Mucosa of stomach (tissue), 1 donor: ENCODE results near the gene RAB1A.

Source experiments
- H3K27me3 ChIP-seq: one replicate; pipeline ENCODE4 v1.7.0; 2013; ENCODE audit warnings: mild to moderate bottlenecking, low read length; ENCODE audit not compliant: control insufficient read depth, insufficient read depth
- H3K36me3 ChIP-seq: one replicate; pipeline ENCODE4 v1.7.0; 2013; ENCODE audit warnings: low read length; ENCODE audit not compliant: control insufficient read depth, insufficient read depth
- H3K4me1 ChIP-seq: one replicate; pipeline ENCODE4 v1.7.0; 2013; ENCODE audit warnings: mild to moderate bottlenecking, low read length; ENCODE audit not compliant: control insufficient read depth, insufficient read depth
- H3K4me3 ChIP-seq: one replicate; pipeline ENCODE4 v1.7.0; 2013; ENCODE audit warnings: low read length
- H3K9ac ChIP-seq: one replicate; pipeline ENCODE4 v1.7.0; 2013; ENCODE audit warnings: mild to moderate bottlenecking, low read length, moderate library complexity
- H3K9me3 ChIP-seq: one replicate; pipeline ENCODE4 v1.7.0; 2013; ENCODE audit warnings: mild to moderate bottlenecking, low read length, moderate library complexity; ENCODE audit not compliant: control insufficient read depth
- donor health status: Pancreatic carcinoma.

The RAB1A gene

DNA sequence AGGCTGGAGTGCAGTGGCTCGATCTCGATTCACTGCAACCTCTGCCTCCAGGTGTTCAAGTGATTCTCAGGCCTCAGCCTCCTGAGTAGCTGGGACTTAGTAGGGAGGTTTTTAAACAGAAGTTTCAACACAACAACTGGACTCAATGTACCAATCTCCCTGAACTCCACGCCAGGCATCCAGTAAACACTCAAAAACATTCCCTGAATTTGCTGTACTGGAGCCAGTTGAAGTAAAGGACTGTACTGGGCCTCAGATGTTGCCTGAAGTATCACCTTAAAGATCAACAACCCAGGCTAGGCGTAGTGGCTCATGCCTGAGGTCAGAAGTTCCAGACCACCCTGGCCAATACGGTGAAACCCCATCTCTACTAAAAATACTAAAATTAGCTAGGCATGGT, 22.4 kb downstream of the RAB1A start:
- H3K4me3 ChIP-seq, result no peak overlapping the region
- H3K36me3 ChIP-seq, result no peaks in the 10 kb centered on the region
- H3K27me3 ChIP-seq, result no peaks in the 10 kb centered on the region
- H3K9me3 ChIP-seq, result no peaks in the 10 kb centered on the region
- no peak overlapping the region for H3K9ac ChIP-seq
- H3K4me1 ChIP-seq, result peaks cover 18% of the 10 kb centered on the region

DNA sequence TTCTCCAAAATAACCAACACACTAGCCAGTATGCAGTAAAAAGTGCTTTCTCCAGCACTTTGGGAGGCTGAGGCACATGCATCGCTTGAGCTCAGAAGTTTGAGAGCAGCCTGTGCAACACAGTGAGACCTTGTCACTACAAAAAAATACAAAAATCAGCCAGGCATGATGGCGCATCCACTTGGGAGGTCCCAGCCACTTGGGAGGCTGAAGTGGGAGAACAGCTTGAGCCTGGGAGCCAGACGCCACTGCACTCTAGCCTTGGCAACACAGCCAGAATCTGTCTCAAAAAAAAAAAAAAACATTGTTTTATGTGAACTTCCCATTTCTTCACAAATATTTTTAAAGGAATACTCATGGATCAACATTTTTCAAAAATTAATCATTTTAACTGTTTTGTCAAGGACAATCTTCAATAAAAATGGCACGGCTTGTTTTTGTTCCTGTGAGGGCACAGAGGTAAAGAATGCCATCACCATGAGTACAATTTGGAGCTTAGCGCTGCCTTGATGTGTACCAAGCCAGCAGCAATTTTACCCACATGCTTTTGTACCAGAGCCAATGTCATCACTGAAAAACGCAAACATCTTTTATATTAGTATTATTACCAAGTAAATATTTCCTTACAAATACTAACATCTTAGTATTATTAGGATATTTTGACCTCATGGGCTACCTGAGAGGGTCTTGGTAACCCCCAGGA, 26.7 kb downstream of the RAB1A start:
- Histone ChIP-seq H3K27me3 (no peaks in the 10 kb centered on the region), H3K9ac (no peak overlapping the region), H3K4me1 (no peaks in the 10 kb centered on the region), H3K4me3 (no peak overlapping the region), H3K9me3 (no peaks in the 10 kb centered on the region), H3K36me3 (no peaks in the 10 kb centered on the region)

DNA sequence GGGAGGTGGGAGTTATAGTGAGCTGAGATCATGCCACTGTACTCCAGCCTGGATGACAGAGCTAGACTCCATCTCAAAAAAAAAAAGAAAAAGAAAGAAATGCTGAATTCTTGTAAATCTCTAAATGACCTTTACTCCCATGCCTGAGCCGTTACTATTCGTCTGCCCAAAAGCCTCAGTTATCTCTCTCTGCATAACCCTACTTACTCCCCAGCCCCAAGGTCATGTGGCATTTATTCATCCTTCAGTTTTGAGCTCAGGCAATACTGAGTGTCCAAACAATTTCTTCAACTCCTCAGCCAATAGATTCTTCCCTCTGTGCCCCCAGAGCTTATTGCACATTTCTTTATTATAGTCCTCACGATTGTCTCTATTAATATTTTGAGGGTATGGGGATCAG, 28.8 kb downstream of the RAB1A start:
- no peaks in the 10 kb centered on the region for H3K4me1 ChIP-seq
- H3K27me3 ChIP-seq, result no peaks in the 10 kb centered on the region
- no peak overlapping the region for H3K4me3 ChIP-seq
- no peaks in the 10 kb centered on the region for H3K9me3 ChIP-seq
- H3K9ac ChIP-seq, result no peak overlapping the region
- no peaks in the 10 kb centered on the region for H3K36me3 ChIP-seq

DNA sequence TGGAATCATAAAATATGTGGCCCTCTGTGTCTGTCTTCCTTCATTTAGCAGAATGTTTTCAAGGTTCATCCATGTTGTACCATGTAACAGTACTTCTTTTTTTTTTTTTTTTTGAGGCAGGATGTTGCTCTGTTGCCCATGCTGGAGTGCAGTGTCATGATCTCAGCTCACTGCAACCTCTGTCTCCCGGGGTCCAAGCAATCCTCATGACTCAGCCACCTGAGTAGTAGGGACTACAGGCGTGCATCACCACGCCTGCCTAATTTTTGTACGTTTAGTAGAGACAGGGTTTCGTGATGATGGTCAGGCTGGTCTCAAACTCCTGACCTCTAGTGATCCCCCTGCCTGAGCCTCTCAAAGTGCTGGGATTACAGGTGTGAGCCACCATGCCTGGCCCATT, 31.2 kb downstream of the RAB1A start:
- no peaks in the 10 kb centered on the region for H3K9me3 ChIP-seq
- H3K27me3 ChIP-seq, result no peaks in the 10 kb centered on the region
- no peak overlapping the region for H3K4me3 ChIP-seq
- no peaks in the 10 kb centered on the region for H3K36me3 ChIP-seq
- H3K9ac ChIP-seq, result no peak overlapping the region
- no peaks in the 10 kb centered on the region for H3K4me1 ChIP-seq

DNA sequence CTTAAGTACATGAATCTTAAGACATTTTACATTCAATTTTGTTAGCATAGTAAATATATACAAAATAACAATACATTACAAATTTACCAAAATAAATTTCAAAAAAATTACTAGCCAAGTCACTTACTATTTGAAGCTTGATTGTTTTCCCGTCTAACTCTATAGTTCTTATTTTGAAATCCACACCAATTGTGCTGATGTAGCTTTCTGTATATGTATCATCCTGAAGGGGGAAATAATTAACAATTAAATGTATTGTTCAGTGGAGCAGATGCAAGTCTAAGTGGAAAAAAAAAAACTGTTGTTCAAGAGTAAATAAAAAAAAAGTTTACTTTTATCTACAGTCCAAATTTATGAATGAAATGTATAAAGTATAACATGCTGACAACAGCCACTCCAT, 32.1 kb downstream of the RAB1A start:
- H3K9me3 ChIP-seq, result no peaks in the 10 kb centered on the region
- no peak overlapping the region for H3K4me3 ChIP-seq
- H3K4me1 ChIP-seq, result no peaks in the 10 kb centered on the region
- no peaks in the 10 kb centered on the region for H3K36me3 ChIP-seq
- H3K9ac ChIP-seq, result no peak overlapping the region
- no peaks in the 10 kb centered on the region for H3K27me3 ChIP-seq

DNA sequence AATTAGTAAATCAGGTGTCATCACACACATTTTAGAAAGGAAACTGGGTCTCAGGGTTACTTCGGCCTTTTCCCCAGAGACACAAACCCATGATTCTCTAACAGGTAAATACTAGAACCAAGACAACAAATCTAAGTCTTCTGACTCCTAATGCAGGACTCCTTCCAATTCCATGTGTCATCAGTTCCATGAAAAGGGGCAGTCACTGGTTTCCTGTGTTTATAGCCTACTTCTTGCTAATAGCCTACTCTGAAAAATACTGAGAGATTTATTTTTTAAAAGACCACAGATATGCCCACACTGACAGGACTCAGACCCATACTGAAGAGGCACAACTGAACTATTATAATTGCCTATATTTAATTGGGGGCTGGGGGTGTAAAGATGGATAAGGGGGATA, 33.0 kb downstream of the RAB1A start:
- Histone ChIP-seq H3K27me3 (no peaks in the 10 kb centered on the region), H3K4me3 (no peak overlapping the region), H3K36me3 (no peaks in the 10 kb centered on the region), H3K9ac (no peak overlapping the region), H3K9me3 (no peaks in the 10 kb centered on the region), H3K4me1 (no peaks in the 10 kb centered on the region)

DNA sequence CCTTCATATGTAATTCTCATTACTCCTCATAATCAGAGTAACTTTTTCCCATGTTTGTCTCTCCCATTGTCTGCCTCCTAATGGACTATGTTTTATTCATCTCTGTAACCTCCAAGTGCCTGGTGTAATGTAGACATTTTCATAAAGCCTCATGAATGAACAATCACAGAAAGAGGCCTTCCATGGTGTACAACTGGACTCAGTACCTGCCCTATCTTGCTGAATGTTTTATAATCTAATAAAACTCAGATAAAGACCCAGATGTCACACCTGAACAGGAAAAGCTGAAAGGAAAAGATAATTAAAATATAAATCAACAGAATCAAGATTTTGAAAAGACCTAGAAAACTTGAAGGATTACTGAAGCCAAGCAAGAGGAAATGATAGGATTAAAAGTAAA, 36.7 kb downstream of the RAB1A start:
- Histone ChIP-seq H3K36me3 (no peaks in the 10 kb centered on the region), H3K9ac (no peak overlapping the region), H3K27me3 (no peaks in the 10 kb centered on the region), H3K9me3 (no peaks in the 10 kb centered on the region), H3K4me1 (no peaks in the 10 kb centered on the region), H3K4me3 (no peak overlapping the region)

DNA sequence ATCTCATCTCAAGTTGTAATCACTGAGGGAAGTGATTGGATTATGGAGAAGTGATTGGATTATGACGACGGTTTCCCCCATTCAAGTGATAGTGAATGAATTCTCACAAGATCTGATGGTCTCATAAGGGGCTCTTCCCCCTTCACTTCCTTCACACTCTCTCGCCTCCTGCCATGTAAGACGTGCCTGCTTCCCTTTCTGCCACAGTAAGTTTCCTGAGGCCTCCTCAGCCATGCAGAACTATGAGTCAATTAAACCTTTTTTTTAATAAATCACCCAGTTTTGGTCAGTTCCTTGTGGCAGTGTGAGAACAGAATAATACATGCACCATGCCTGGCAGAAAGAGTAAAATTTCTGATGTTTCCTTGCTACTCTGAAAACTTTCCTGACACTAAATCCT, 37.1 kb downstream of the RAB1A start:
- no peaks in the 10 kb centered on the region for H3K36me3 ChIP-seq
- H3K4me3 ChIP-seq, result no peak overlapping the region
- no peak overlapping the region for H3K9ac ChIP-seq
- H3K27me3 ChIP-seq, result no peaks in the 10 kb centered on the region
- no peaks in the 10 kb centered on the region for H3K4me1 ChIP-seq
- H3K9me3 ChIP-seq, result no peaks in the 10 kb centered on the region

DNA sequence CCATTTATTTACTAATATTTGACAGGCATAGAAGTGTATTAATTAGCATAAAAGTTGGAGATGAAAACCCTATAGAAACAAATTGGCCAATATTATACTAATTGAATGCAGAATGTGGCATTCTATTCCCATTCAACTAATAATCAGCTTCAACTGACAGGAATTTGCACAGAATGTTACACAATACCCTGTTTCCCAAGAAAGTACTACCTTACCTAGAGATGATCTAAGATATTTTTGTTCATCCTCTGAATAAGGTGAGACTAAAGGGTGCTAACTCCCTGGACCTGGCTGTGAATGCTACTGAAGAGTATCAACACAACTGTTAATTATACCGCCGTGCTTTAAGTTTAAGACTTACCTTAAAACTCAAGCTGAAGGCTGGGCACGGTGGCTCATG, 44.8 kb downstream of the RAB1A start:
- no peaks in the 10 kb centered on the region for H3K27me3 ChIP-seq
- no peaks in the 10 kb centered on the region for H3K36me3 ChIP-seq

DNA sequence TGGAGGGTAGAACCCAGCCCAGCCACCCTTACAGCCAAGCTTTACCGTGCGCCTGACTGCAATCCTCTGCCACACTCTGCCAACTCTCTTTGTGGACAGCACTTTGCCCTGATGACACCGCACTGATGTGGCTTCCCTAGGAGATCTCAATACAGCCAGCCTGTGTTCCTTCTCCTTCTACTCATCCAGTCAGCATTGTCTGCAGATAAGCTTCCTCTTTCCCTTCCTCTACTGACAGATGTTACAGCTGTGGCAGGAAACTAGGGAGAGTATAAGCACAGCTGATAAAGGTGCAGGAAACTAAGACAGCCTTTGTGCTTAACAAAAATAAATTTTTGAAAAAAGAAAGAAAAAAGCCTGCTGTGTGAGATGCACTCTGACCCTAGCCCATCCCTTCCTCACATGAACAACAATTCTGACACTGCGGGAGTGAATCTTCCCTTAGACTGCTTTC, 48.6 kb downstream of the RAB1A start:
- Histone ChIP-seq H3K27me3 (no peaks in the 10 kb centered on the region), H3K9ac (no peak overlapping the region), H3K4me1 (peaks cover 13% of the 10 kb centered on the region), H3K4me3 (no peak overlapping the region), H3K9me3 (no peaks in the 10 kb centered on the region), H3K36me3 (no peaks in the 10 kb centered on the region)

More for the DNA sequence above, 44.8 kb downstream of the RAB1A start:
- Histone ChIP-seq H3K9ac (no peak overlapping the region), H3K4me1 (no peaks in the 10 kb centered on the region), H3K9me3 (no peaks in the 10 kb centered on the region), H3K4me3 (no peak overlapping the region)

DNA sequence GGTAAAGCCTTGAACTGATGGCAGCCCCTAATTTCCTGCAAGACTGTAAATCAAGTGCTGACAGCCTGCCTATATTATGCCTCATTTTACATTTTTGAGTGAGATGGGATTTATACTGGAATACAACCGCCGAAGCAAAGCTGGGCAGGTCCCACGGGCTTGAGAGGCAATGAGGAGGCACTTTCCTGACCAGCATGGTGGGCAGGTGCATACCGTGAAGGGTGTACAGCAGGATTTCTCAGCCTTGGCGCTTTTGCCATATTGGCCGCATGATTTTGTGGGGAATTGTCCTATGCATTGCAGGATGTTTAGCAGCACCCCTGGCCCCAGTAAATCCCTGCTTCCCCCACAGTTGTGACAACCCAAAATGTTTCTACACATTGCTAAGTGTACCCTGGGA, 50.9 kb downstream of the RAB1A start:
- Histone ChIP-seq H3K4me3 (no peak overlapping the region), H3K9ac (no peak overlapping the region), H3K27me3 (no peaks in the 10 kb centered on the region), H3K9me3 (no peaks in the 10 kb centered on the region), H3K36me3 (no peaks in the 10 kb centered on the region), H3K4me1 (peaks cover 28% of the 10 kb centered on the region)

DNA sequence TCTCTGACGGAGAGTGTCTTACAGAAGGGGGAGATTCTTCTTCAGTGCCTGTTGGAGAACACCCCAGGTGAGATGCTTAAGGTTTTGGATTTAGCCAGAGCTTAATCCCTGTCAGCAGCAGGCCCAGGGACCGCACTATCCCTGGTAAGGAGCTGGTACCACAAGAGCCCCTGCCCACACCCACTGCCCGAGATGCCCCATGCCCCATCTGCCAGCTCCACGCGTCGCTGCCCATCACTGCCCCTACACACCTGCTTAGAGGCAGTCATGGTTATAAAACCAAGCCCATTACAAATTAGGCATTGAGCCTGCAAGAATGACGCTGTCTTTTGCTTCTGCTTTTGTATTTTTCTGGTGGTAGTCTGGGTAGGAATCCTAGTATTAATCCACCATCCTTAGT, 52.0 kb downstream of the RAB1A start:
- Histone ChIP-seq H3K4me3 (no peak overlapping the region), H3K27me3 (no peaks in the 10 kb centered on the region), H3K9ac (no peak overlapping the region), H3K9me3 (no peaks in the 10 kb centered on the region), H3K36me3 (no peaks in the 10 kb centered on the region), H3K4me1 (peaks cover 28% of the 10 kb centered on the region)

DNA sequence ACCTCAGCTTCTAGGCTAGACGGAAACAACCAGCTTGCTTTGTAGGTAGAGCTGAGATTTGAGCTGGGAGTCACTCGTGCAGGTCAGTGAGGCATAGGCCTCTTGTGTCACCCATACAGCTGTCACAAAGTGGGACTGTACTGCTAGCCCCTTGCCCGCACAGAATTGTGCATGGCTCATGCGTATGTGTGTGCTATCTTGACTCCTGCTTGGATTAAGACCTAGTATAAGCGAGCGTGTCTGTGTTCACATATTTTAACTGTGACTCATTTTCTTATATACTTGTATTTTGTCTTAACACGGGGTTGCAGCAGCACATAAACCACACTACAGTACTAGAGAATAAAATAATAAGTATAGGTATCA, 53.6 kb downstream of the RAB1A start:
- Histone ChIP-seq H3K4me3 (peak overlapping the region; percentile 16), H3K9ac (peak overlapping the region; percentile 19), H3K9me3 (no peaks in the 10 kb centered on the region), H3K4me1 (peaks cover 30% of the 10 kb centered on the region), H3K36me3 (peaks cover 2% of the 10 kb centered on the region), H3K27me3 (no peaks in the 10 kb centered on the region)
